ENCODE data around the gene AGMO.

GRCh38 chr7:15504351-15504750, 57.5 kb downstream of the AGMO start:
- TF ChIP-seq CTCF (conservative IDR thresholded peaks at IDR 0.05) (no peak), ZFX (IDR thresholded peaks at IDR 0.05) (no peak)
